ENCODE data around the gene LIG1. TPM values are rescaled to one million over a fixed set of nuclear protein-coding genes. Genes with fewer than 3 reads are reported as not detected.

Gene LIG1
- total and polyA plus RNA-seq, 2 donors (not counting 3 experiments of a cell fraction or from before 2014, with no cell fraction given), result 64.0 to 94.7 TPM

DNA sequence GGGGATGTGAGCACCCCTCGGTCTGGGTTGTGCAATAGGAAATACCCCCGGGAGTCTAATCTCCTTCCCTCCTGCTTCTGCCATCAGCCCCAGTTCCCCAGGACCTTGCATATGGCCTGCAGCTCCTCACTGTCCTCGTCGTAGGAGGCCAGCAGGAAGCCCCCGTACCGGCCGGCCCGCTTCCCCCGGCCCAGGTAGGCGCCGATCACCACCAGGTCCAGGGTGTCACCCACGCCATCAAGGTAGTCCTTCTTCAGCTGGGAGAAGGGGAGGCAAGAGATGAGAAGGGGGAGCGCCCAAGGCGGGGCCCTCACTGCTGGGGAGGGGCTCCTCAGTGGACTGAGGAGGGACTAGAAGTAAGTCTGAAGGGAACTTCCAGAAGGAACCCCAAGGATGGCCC, 49.1 kb downstream of the LIG1 start:
- TF ChIP-seq, protein P1, sequence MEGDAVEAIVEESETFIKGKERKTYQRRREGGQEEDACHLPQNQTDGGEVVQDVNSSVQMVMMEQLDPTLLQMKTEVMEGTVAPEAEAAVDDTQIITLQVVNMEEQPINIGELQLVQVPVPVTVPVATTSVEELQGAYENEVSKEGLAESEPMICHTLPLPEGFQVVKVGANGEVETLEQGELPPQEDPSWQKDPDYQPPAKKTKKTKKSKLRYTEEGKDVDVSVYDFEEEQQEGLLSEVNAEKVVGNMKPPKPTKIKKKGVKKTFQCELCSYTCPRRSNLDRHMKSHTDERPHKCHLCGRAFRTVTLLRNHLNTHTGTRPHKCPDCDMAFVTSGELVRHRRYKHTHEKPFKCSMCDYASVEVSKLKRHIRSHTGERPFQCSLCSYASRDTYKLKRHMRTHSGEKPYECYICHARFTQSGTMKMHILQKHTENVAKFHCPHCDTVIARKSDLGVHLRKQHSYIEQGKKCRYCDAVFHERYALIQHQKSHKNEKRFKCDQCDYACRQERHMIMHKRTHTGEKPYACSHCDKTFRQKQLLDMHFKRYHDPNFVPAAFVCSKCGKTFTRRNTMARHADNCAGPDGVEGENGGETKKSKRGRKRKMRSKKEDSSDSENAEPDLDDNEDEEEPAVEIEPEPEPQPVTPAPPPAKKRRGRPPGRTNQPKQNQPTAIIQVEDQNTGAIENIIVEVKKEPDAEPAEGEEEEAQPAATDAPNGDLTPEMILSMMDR (IDR thresholded peaks at IDR 0.05; ENCODE audit: extremely low read depth in 1 of 2, insufficient read depth in 1 of 2, low read depth in 1 of 2, low read length in 2 of 2), result no peak
- TF ChIP-seq JUN (IDR thresholded peaks at IDR 0.05; ENCODE audit: borderline replicate concordance, insufficient read depth, insufficient read length, low read depth), result no peak
- TF ChIP-seq, protein P2, sequence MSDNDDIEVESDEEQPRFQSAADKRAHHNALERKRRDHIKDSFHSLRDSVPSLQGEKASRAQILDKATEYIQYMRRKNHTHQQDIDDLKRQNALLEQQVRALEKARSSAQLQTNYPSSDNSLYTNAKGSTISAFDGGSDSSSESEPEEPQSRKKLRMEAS (IDR thresholded peaks at IDR 0.05; ENCODE audit: insufficient read depth, insufficient read length), result no peak
- no peak for TF ChIP-seq EZH2 (IDR thresholded peaks at IDR 0.05; ENCODE audit: borderline replicate concordance, low read depth, low read length, severe bottlenecking)
- TF ChIP-seq GATA2 (IDR thresholded peaks at IDR 0.05; ENCODE audit: insufficient read depth, insufficient read length, low read depth, low read length), result no peak
- no peak for TF ChIP-seq MYC (IDR thresholded peaks at IDR 0.05; ENCODE audit: low read depth, low read length)
- no peak for TF ChIP-seq FOS (IDR thresholded peaks at IDR 0.05; ENCODE audit: borderline replicate concordance, insufficient read depth, low read length)
- TF ChIP-seq POLR2AphosphoS5 (IDR thresholded peaks at IDR 0.05; ENCODE audit: insufficient read depth, low read depth, low read length), result no peak
- TF ChIP-seq POLR2A (IDR thresholded peaks at IDR 0.05; ENCODE audit: low read depth, low read length), result no peak
- BruUV-seq (replicated peaks), result no TSS peak
- Histone ChIP-seq H3K36me3 (ENCODE audit: control insufficient read depth in 2 of 2, extremely low read depth in 1 of 2, insufficient read depth in 2 of 2, low read length in 2 of 2) (peaks cover 0 to 4% of the 10 kb centered on the region in 2 experiments), H3K4me1 (ENCODE audit: control insufficient read depth, extremely low read depth, insufficient read depth, low read length) (peaks cover 47% of the 10 kb centered on the region), H3K27me3 (ENCODE audit: control insufficient read depth in 2 of 2, insufficient read depth in 2 of 2, low read length in 2 of 2) (no peaks in the 10 kb centered on the region), H3K9me3 (replicated peaks; ENCODE audit: control insufficient read depth, insufficient read depth, low read length) (no peaks in the 10 kb centered on the region), H4K20me1 (replicated peaks; ENCODE audit: control insufficient read depth, extremely low read depth, insufficient read depth, low read length) (no peaks in the 10 kb centered on the region), H3K9me1 (replicated peaks; ENCODE audit: control insufficient read depth, extremely low read depth, insufficient read depth, low read length) (no peaks in the 10 kb centered on the region), H3K9ac (replicated peaks; ENCODE audit: extremely low read depth, insufficient read depth, low read length) (peak overlapping the region; percentile 12), H3K4me2 (ENCODE audit: insufficient read depth, low read length) (no peak overlapping the region), H3K79me2 (ENCODE audit: control insufficient read depth, insufficient read depth, low read length) (no peaks in the 10 kb centered on the region), H3K27ac (ENCODE audit: insufficient read depth, low read depth, low read length) (peak overlapping the region; percentile 96), H2AFZ (ENCODE audit: low read depth, low read length) (no peak overlapping the region), H3K4me3 (replicated peaks in 1 of 3; ENCODE audit: insufficient read depth in 1 of 3, low read depth in 1 of 3, low read length in 3 of 3) (no peak overlapping the region)
- no peak for FAIRE-seq
- intact Hi-C loops (cut with micrococcal nuclease), result no loop called here
- dilution Hi-C loops (cut with MboI; ENCODE audit: extremely low pct_ligation_motif_present, low sequenced_read_pairs), result no loop called here
- CTCF ChIA-PET, result interaction anchor here (2.8 to 2.9 kb wide), 2 partner anchors 13 to 32 kb away, joined by 7 to 15 read pairs; no protein-coding TSS in a partner anchor
- DNase-seq (ENCODE audit: low read depth, low spot score), result no peak
- POLR2A ChIA-PET, result no interaction called here

Data from endothelial cell of umbilical vein (primary cell).